ENCODE results near the gene RC3H1. TPM values are rescaled to one million over a fixed set of nuclear protein-coding genes. Genes with fewer than 3 reads are reported as not detected.

RC3H1 gene
- total and polyA plus RNA-seq, 9 of the 15 experiments (the other 6 are each of a cell fraction or from before 2014, with no cell fraction given): 2.4 to 31.7 (median 12.4) TPM

GRCh38 chr1:174051956-174052355 lies 29.8 kb upstream of the RC3H1 start:
- Histone ChIP-seq H3K9me1 (ENCODE audit: control insufficient read depth, insufficient read depth, low read length) (no peaks in the 10 kb centered on the region), H3K4me2 (ENCODE audit: insufficient read depth, low read length) (no peak overlapping the region), H3K36me3 (ENCODE audit: control insufficient read depth, insufficient read depth, low read length) (no peaks in the 10 kb centered on the region), H3K4me1 (replicated peaks in 1 of 2; ENCODE audit: control insufficient read depth in 2 of 2, insufficient read depth in 2 of 2, low read length in 2 of 2) (no peaks in the 10 kb centered on the region), H3K9me3 (replicated peaks; ENCODE audit: control insufficient read depth, insufficient read depth, low read depth, low read length) (0 out of 2 replicates have a peak, but pooled peaks cover 4% of the 10 kb centered on the region), H3K4me3 (no peak overlapping the region), H3K27ac (ENCODE audit: extremely low read depth, low read depth, low read length) (no peak overlapping the region), H3K27me3 (ENCODE audit: control insufficient read depth in 2 of 2, insufficient read depth in 2 of 2, low read length in 2 of 2) (no peaks in the 10 kb centered on the region), H3K79me2 (ENCODE audit: control insufficient read depth, insufficient read depth, low read length) (no peaks in the 10 kb centered on the region), H2AFZ (ENCODE audit: low read depth, low read length) (peak overlapping the region; percentile 80), H4K20me1 (replicated peaks; ENCODE audit: control insufficient read depth, insufficient read depth, low read length) (no peaks in the 10 kb centered on the region), H3K9ac (ENCODE audit: insufficient read depth in 1 of 2, low read depth in 2 of 2, low read length in 2 of 2) (no peak overlapping the region)
- BruUV-seq (replicated peaks): no TSS peak
- ATAC-seq: peak; percentile 71
- peak in 2 of 4 experiments; percentile 12 to 34 for DNase-seq (ENCODE audit: extremely low read depth in 1 of 4, low spot score in 3 of 4)
- FAIRE-seq: peak; percentile 76
- TF ChIP-seq, protein P1, sequence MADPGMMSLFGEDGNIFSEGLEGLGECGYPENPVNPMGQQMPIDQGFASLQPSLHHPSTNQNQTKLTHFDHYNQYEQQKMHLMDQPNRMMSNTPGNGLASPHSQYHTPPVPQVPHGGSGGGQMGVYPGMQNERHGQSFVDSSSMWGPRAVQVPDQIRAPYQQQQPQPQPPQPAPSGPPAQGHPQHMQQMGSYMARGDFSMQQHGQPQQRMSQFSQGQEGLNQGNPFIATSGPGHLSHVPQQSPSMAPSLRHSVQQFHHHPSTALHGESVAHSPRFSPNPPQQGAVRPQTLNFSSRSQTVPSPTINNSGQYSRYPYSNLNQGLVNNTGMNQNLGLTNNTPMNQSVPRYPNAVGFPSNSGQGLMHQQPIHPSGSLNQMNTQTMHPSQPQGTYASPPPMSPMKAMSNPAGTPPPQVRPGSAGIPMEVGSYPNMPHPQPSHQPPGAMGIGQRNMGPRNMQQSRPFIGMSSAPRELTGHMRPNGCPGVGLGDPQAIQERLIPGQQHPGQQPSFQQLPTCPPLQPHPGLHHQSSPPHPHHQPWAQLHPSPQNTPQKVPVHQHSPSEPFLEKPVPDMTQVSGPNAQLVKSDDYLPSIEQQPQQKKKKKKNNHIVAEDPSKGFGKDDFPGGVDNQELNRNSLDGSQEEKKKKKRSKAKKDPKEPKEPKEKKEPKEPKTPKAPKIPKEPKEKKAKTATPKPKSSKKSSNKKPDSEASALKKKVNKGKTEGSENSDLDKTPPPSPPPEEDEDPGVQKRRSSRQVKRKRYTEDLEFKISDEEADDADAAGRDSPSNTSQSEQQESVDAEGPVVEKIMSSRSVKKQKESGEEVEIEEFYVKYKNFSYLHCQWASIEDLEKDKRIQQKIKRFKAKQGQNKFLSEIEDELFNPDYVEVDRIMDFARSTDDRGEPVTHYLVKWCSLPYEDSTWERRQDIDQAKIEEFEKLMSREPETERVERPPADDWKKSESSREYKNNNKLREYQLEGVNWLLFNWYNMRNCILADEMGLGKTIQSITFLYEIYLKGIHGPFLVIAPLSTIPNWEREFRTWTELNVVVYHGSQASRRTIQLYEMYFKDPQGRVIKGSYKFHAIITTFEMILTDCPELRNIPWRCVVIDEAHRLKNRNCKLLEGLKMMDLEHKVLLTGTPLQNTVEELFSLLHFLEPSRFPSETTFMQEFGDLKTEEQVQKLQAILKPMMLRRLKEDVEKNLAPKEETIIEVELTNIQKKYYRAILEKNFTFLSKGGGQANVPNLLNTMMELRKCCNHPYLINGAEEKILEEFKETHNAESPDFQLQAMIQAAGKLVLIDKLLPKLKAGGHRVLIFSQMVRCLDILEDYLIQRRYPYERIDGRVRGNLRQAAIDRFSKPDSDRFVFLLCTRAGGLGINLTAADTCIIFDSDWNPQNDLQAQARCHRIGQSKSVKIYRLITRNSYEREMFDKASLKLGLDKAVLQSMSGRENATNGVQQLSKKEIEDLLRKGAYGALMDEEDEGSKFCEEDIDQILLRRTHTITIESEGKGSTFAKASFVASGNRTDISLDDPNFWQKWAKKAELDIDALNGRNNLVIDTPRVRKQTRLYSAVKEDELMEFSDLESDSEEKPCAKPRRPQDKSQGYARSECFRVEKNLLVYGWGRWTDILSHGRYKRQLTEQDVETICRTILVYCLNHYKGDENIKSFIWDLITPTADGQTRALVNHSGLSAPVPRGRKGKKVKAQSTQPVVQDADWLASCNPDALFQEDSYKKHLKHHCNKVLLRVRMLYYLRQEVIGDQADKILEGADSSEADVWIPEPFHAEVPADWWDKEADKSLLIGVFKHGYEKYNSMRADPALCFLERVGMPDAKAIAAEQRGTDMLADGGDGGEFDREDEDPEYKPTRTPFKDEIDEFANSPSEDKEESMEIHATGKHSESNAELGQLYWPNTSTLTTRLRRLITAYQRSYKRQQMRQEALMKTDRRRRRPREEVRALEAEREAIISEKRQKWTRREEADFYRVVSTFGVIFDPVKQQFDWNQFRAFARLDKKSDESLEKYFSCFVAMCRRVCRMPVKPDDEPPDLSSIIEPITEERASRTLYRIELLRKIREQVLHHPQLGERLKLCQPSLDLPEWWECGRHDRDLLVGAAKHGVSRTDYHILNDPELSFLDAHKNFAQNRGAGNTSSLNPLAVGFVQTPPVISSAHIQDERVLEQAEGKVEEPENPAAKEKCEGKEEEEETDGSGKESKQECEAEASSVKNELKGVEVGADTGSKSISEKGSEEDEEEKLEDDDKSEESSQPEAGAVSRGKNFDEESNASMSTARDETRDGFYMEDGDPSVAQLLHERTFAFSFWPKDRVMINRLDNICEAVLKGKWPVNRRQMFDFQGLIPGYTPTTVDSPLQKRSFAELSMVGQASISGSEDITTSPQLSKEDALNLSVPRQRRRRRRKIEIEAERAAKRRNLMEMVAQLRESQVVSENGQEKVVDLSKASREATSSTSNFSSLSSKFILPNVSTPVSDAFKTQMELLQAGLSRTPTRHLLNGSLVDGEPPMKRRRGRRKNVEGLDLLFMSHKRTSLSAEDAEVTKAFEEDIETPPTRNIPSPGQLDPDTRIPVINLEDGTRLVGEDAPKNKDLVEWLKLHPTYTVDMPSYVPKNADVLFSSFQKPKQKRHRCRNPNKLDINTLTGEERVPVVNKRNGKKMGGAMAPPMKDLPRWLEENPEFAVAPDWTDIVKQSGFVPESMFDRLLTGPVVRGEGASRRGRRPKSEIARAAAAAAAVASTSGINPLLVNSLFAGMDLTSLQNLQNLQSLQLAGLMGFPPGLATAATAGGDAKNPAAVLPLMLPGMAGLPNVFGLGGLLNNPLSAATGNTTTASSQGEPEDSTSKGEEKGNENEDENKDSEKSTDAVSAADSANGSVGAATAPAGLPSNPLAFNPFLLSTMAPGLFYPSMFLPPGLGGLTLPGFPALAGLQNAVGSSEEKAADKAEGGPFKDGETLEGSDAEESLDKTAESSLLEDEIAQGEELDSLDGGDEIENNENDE (IDR thresholded peaks at IDR 0.05; ENCODE audit: low read depth, low read length): no peak
- TF ChIP-seq PBX2 (CRISPR knock-in tag; IDR thresholded peaks at IDR 0.05; ENCODE audit: low read depth): no peak
- TF ChIP-seq PBX2 (tag; conservative IDR thresholded peaks at IDR 0.05; ENCODE audit: low read depth): 0 out of 2 replicates have a peak, but pooled peaks have one; percentile 7
- ChIA-PET POLR2A (interaction anchor here (0.5 to 0.8 kb wide), 2 partner anchors 10 to 25 kb away, joined by 3 read pairs; no protein-coding TSS in a partner anchor), CTCF (ENCODE audit: low intra/inter-chr PET ratio) (no interaction called here)
- in situ Hi-C loops (cut with MboI) (no loop called here), intact Hi-C loops (cut with micrococcal nuclease) (no loop called here)
- WGBS (ENCODE audit: insufficient coverage, low coverage, missing lambda C conversion rate): 25% methylated on average over 6 of the region's 6 CpGs

All from K562 (cell line).